ENCODE results near the gene CSK.

CSK gene

GRCh38 chr15:74844319-74845207, 62.7 kb downstream of the CSK start:
- H3K27me3 ChIP-seq = no peaks in the 10 kb centered on the region
- H3K9ac ChIP-seq = peak overlapping the region; percentile 91
- H3K9me3 ChIP-seq = no peaks in the 10 kb centered on the region
- H4K20me1 ChIP-seq = peaks cover 26% of the 10 kb centered on the region; the same call in 1 of the 2 replicates
- peak overlapping the region; percentile 91 for H3K4me3 ChIP-seq
- peaks cover 81% of the 10 kb centered on the region for H3K4me1 ChIP-seq
- H3K27ac ChIP-seq = peak overlapping the region; percentile 93
- peak overlapping the region; percentile 92 for H3K4me2 ChIP-seq
- TF ChIP-seq Cebpa-rat (IDR thresholded peaks at IDR 0.05) = no peak
- H3K36me3 ChIP-seq = peaks cover 62% of the 10 kb centered on the region

GRCh38 chr15:74845208-74845568, 63.3 kb downstream of the CSK start:
- no peaks in the 10 kb centered on the region for H3K27me3 ChIP-seq
- H3K4me2 ChIP-seq = peak overlapping the region; percentile 92
- H3K4me3 ChIP-seq = no peak overlapping the region; the same call in 1 of the 2 replicates
- H3K27ac ChIP-seq = peak overlapping the region; percentile 93
- H3K36me3 ChIP-seq = peaks cover 62% of the 10 kb centered on the region
- no peak for TF ChIP-seq Cebpa-rat (IDR thresholded peaks at IDR 0.05)
- H4K20me1 ChIP-seq = peaks cover 20% of the 10 kb centered on the region; the same call in 1 of the 2 replicates
- H3K4me1 ChIP-seq = peaks cover 75% of the 10 kb centered on the region
- no peaks in the 10 kb centered on the region for H3K9me3 ChIP-seq
- peak overlapping the region; percentile 91 for H3K9ac ChIP-seq

- H3K4me1 ChIP-seq = peaks cover 71% of the 10 kb centered on the region
- H3K27ac ChIP-seq = peak overlapping the region; percentile 93
- peak overlapping the region; percentile 91 for H3K9ac ChIP-seq
- no peaks in the 10 kb centered on the region for H3K27me3 ChIP-seq
- no peak overlapping the region for H3K4me3 ChIP-seq
- peaks cover 16% of the 10 kb centered on the region; the same call in 1 of the 2 replicates for H4K20me1 ChIP-seq
- H3K9me3 ChIP-seq = no peaks in the 10 kb centered on the region
- TF ChIP-seq Cebpa-rat (IDR thresholded peaks at IDR 0.05) = no peak
- peaks cover 64% of the 10 kb centered on the region for H3K36me3 ChIP-seq
- peak overlapping the region; percentile 92 for H3K4me2 ChIP-seq
Measured at GRCh38 chr15:74845581-74845980, 63.7 kb downstream of the CSK start.

GRCh38 chr15:74847432-74847831, 65.6 kb downstream of the CSK start:
- no peak for TF ChIP-seq Cebpa-rat (IDR thresholded peaks at IDR 0.05)
- H3K4me2 ChIP-seq = peak overlapping the region; percentile 32
- H3K4me1 ChIP-seq = peaks cover 52% of the 10 kb centered on the region
- H3K36me3 ChIP-seq = peaks cover 76% of the 10 kb centered on the region
- no peak overlapping the region for H3K9ac ChIP-seq
- H3K9me3 ChIP-seq = no peaks in the 10 kb centered on the region
- H3K27me3 ChIP-seq = no peaks in the 10 kb centered on the region
- peaks cover 1% of the 10 kb centered on the region; the same call in 1 of the 2 replicates for H4K20me1 ChIP-seq
- H3K4me3 ChIP-seq = no peak overlapping the region
- H3K27ac ChIP-seq = no peak overlapping the region

GRCh38 chr15:74850393-74850792, 68.5 kb downstream of the CSK start:
- H3K9me3 ChIP-seq = no peaks in the 10 kb centered on the region
- H3K9ac ChIP-seq = no peak overlapping the region
- no peak overlapping the region for H3K27ac ChIP-seq
- H3K4me2 ChIP-seq = no peak overlapping the region
- no peak for TF ChIP-seq Cebpa-rat (IDR thresholded peaks at IDR 0.05)
- peaks cover 84% of the 10 kb centered on the region for H3K36me3 ChIP-seq
- peaks cover 56% of the 10 kb centered on the region for H3K4me1 ChIP-seq
- no peaks in the 10 kb centered on the region for H3K27me3 ChIP-seq
- peaks cover 31% of the 10 kb centered on the region for H4K20me1 ChIP-seq
- no peak overlapping the region for H3K4me3 ChIP-seq

- no peak overlapping the region for H3K4me3 ChIP-seq
- peaks cover 69% of the 10 kb centered on the region for H3K36me3 ChIP-seq
- peaks cover 46% of the 10 kb centered on the region for H4K20me1 ChIP-seq
Measured at GRCh38 chr15:74851960-74852359, 70.1 kb downstream of the CSK start.

More at GRCh38 chr15:74851960-74852359, 70.1 kb downstream of the CSK start:
- Histone ChIP-seq H3K4me1 (peaks cover 59% of the 10 kb centered on the region), H3K27me3 (no peaks in the 10 kb centered on the region), H3K27ac (no peak overlapping the region), H3K9me3 (no peaks in the 10 kb centered on the region), H3K4me2 (no peak overlapping the region), H3K9ac (no peak overlapping the region)
- no peak for TF ChIP-seq Cebpa-rat (IDR thresholded peaks at IDR 0.05)

Data from BLaER1 (cell line).